ENCODE measurements around the gene MAPKAPK3.
A peak's percentile ranks its signal among the peaks of the same experiment; 100 is the strongest.

The MAPKAPK3 gene

DNA sequence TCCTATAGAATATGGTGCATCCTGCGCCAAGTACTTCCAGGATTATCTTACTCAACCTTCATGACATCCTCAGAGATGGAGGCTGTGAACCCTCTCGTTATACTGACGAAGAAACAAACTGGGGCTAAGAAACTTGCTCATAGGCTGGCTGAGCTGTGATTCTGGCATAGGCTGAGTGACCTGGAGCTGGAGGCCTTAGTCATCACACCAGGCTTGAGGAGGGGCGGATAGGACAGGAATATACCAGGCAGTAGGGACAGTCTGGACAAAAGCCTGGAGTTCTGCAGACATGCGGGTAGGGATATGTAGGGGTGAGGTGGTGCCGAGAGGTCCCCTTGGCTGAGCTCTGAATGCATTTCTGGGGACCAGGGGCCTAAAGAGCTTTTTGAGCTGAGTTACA lies 29.6 kb upstream of the MAPKAPK3 start:
- DNase-seq (ENCODE audit: low read depth in 2 of 2), result no peak

DNA sequence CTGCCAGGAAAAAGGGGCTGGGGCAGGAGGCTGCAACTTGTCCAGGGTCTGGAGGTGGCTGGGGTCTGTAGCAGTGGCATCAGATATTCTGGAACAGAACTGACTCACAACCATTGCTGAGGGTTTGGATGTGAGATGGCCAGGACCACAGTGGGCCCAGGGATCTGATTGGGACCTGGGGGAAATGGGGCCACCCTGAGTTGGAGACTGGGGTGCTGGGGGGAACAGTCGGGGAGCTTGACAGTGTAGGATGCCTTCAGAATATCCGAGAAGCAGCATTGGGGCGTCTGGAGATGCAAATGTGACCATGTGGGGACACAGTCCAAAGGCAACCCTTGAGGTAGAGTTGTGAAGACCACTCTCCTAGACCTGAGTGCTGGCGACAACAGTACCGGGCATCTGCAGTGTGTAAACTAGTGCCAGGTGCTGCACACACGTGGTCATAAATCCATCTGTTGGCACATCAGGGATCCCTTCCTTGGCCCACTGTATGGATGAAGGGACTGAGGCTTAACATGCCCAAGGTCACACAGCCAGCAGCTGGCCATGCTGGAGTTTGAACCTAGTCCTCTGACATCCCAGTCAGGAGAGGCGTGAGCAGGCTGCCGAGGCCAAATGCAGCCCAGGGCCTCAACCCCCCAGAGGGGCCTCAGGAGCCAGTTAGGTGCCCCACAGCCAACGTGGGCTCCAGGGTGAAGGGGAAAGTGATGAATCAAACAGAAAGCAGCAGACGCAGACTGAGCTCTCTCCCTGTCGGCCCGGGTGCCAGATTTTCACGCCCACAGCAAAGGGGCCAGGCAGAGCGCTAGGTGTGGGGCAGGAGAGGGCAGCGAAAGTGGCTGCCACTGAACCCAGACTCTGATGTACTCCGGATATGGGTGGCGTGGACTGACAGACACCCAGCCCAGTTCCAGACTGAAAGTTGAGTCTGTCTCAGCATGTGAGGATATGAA lies 28.9 kb upstream of the MAPKAPK3 start:
- no peak for DNase-seq (ENCODE audit: low read depth in 2 of 2)

DNA sequence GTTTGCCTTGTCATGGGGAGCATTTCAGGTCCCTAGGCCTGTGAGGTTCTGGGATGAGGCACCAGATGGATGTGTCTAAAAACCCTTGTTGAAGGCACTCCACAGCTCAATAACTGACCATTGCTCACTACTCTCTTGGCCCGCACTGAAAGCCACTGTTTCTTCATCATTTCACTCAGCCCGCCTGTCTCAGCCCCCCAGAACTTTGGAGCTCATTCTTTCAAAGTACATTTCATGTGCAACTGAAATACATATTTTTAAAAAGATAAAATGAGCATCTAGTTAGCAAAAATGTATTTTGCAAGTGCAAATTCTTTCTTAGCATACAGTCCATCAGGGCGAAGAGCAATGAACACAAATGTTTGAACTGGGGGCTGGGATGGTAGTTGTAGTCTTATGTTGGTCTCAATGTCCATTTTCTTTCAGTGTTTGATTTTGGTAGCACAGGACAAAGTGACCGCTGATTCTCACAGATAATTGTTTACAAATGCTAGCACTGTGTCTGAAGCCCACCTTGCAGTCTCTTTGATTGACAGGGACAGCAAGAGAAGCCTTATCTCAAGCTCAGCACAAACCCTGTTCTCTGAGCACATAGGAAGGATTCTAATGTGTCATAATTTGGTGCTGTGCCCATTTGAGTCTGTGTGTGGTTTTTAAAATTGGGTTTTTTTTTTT lies 28.1 kb upstream of the MAPKAPK3 start:
- no peak for DNase-seq (ENCODE audit: low read depth in 2 of 2)

DNA sequence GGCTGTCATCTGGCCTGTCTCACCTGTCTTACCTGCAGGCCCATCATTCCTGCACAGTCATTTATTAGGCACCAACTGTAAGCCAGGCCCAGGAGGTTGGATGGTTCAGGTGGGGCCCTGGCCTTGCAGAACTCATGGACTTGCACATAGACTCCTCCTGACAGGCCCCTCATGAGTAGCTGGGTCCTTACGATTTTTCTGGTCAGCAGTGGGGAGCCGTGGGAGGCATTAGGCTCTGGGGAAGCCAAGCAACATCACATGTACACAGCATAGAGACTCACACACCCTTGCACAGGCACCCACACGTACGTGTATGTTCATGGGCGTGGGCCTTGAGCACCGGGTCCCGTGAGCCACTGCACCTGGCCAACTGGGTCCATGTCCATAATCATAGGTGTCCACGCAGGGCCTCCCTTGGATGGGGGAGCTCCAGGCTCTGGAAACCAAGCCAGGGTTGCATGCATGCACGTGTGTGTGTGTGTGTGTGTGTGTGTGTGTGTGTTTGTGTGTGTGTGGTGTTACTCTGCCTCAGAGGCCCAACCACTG lies 25.7 kb upstream of the MAPKAPK3 start:
- no peak for DNase-seq (ENCODE audit: low read depth in 2 of 2)

DNA sequence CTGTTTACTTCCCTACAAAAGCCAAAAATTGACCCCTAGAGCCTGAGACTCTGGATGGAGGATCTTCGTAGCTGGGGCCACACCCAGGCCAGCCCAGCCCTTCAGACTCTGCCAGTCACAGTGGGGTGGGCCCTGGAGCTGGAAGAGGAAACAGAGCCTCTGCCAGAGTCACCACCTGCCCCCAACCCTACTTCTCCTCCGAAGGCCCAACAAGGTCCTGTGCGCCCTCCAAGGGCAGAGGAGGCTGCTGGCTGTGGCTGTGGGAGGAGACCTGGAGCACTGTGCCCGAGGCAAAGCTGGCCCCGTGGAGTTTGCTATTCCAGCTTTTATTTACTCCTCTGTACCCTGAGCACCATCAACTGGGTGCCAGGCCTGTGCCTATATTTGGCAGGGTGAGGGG lies 24.4 kb upstream of the MAPKAPK3 start:
- no peak for DNase-seq (ENCODE audit: low read depth in 2 of 2)

DNA sequence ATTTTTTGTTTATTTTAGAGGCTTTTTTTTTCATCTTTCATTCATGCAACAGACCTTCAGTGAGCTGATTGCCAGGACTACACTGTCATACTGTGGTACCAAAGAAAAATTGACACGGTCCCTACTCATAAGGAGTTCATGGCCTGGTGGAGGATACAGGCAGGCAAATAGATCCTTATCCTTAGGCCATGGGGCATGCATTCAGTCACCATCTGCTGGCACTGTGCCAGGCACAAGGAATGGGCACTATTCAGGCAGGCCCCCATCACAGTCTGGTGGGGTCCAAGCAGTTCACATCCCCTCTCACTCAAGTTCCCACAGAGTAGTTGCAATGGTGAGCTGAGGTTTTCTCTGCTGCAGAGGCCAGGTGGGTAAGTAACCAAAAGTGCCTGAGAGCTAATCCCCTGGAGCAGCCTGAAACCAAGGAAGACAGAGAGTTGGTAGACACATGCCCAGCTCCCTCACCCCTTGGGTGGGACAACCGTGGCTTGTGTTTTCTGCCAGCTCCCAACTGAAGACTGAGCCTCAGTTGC lies 22.6 kb upstream of the MAPKAPK3 start:
- DNase-seq (ENCODE audit: low read depth in 2 of 2), result no peak

DNA sequence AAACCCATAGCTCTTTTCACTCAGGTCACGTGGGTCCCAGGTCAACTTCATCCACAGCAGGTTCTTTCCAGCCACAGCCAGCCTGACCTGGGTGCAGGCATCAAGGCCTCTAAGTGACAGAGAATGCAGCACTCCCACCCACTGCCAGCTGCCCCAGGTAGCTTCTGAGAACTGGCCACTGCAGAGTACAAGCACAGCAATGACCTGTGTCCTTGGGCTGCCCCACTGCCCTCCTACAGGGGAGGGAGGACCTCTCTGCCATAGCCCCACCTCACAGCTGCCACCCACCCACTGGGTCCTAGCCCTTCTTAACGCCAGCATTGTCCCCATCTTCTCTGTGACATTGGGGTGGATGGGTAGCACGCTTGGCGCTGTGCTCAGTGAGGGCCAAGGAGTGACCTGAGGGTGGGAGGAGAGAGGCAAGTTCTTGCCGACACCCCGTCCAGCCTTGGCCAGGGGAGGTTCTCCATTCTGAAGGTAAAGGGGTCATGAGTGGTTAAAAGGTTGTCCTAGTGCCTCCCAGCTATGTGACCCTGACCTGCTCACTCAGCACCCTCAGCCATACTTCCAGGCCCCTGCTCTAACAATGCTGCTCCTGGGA lies 17.7 kb upstream of the MAPKAPK3 start:
- DNase-seq (ENCODE audit: low read depth in 2 of 2), result no peak

DNA sequence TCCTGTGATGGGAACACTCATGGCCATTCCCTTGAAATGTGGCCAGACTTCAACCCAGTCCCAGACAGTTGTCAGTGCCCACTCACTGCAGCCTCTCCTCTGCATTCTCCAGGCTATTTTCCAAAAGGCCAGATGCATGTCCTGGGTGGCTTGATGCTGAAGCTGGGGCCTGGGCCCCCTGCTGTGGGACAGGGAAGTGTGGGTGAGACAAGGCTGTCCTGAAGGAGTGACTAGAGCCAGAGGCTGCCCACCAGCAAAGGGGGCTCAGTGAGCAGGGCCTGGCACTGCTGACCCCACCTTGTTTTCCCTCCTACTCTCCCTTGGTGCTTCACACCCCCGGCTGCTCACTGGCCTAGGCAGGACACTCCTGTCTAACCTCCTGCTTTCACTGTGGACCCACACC lies 17.2 kb upstream of the MAPKAPK3 start:
- DNase-seq (ENCODE audit: low read depth in 2 of 2), result no peak

DNA sequence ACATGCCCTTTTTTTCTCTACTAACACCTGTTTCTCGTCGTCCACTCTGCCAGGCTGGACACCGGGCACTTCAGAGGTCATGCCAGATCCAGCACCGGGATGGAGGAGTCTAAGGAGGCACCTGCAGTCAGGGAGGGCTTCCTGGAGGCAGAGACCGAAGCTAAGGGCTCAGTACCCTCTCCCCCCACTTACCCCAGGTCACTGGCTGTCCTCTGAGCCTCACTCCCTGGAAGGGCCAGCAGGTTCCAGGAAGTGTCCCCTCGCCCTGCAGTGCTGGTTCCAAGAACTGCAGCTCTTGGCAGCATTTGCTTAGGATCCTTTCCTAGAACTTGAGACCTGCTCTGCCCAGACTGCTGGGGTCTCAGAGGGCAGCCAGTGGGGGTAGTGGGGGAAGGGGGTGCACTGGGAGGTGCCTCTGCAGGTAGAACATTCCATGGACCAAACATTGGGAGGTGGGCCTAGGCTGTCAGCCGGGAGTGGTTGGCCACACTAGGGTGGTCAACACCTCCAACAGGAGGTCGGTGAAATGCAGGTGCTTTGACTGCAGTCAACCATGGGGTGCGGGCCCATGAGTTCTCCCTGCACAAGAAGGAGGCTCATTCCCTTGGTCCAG lies 16.7 kb upstream of the MAPKAPK3 start:
- DNase-seq (ENCODE audit: low read depth in 2 of 2), result no peak

DNA sequence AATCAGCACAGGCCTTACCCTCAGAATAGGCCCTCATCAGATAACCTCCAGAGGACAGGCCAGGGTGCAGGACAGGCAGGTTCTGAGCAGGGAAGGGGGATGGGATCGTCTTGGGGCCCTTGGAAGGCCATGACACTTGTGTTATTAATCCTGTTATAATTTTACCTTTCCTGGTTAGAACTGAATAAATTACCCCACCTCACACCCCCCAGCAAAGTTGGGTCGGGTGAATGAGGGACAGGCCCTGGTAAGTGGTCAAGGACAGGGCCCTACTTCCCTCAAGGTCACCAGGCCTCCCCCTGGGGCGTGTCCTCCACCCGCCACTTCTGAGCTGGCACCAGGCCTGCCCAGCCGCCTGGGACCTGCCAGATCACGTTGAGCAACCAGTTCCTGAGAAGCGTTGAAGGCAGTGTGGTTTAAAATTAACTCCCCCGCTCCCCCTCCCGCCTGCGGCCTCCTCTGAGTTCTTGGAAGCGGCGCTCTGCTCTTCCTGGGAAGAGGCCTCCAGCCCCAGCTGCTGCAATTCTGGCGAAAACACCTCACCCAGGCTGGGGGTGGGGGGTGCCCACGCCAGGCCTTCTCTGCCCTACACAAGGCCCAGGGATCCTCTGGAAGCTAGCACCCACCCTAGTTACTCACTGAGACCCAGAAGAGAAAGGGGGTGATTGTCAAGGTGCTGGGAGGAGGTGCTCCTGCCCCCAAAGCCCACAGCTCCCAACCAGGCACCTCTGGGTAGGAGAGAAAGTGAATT lies 15.9 kb upstream of the MAPKAPK3 start:
- peak; percentile 70 to 76 for DNase-seq (ENCODE audit: low read depth in 2 of 2)

DNA sequence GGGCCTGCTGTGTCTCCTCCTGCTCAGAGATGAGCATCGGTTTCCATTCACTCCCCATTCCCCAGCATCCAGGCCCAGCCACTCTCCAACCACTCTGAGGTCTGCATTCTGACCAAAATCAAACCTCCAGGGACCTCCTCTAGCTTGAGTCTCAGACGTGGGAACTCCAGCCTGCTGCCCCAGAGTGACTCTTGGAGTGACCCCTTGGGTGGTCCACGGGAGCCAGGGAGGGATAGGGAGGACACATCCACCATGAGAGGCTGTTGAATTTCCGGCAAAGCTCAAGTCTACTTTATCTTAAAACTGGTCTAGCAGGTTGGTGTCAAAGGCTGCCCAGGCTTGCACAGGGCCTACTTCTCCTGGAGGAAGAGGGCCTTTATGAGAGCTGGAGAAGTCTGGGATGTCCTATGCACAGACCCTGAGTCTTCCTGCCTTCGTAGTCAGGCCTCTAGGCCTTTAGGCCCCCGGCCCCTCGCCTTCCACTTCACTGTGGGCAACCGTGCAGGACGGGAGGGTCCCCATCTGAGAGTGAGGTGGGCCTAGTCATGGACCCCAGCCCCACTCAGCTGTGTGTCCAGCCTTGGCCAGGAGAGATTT lies 14.3 kb upstream of the MAPKAPK3 start:
- no peak for DNase-seq (ENCODE audit: low read depth in 2 of 2)

DNA sequence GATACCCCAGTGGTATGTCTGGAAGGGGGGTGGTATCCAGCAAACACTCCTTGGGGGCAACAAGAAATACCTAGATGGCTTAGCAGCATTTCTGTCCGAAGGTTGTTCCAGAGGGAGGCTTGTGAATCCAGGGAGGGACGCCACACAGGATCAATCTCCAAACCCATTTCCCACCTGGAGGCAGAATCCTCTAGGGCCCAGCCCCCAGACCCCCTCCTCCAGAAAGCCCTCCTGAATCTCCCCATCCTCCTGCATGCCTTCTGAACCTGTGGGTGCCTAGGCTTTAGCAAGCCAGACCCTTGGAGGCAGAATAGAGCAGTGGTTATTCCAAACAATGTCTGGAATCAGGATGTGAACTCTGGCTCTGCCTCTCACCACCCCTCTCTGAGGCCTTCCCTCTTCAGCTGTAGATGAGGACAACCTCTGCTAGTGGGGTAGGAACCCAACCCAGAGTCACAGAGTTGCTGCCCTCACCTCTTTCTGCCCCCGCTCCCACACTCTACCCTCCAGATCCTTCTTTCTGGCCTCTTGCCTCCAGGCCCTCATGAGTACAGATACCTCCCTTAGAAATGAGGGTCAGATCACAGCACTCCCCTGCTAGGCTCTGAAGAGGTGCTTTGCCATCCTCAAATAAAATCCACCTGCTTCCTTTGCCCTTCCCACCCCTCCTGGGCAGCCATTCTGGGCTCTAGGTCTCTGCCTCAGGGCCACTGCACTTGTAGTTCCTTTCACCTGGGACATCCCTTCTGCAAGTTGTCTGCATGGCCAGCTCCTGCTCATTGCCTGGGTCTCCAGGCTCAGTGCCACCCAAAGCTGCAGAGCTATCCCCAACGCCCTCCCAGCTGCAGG lies 13.5 kb upstream of the MAPKAPK3 start:
- no peak for DNase-seq (ENCODE audit: low read depth in 2 of 2)

DNA sequence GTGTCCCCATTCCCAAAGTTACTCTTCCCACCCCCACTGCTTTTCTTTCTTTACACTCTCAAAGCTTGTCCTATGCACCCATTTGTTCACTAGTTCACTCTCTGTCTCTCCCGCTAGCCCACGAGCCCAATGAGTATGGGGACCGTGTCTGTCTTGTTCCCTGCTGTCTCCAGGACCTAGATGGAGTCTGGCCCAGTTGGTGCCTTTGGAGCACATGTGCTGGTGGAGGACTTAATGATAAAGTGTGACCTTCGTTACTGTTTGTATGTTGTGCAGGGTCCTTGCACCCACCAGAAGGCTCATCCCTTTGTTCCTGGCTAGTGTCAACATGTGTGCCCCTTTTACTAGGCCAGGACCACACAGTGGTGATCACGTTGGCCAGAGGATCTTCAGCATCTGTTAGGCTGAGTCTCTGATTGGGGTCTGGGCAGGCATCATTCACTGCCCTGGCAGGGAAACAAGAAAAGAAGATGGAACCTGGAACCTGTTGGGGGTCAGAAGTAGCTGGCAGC lies 12.8 kb upstream of the MAPKAPK3 start:
- no peak for DNase-seq (ENCODE audit: low read depth in 2 of 2)

DNA sequence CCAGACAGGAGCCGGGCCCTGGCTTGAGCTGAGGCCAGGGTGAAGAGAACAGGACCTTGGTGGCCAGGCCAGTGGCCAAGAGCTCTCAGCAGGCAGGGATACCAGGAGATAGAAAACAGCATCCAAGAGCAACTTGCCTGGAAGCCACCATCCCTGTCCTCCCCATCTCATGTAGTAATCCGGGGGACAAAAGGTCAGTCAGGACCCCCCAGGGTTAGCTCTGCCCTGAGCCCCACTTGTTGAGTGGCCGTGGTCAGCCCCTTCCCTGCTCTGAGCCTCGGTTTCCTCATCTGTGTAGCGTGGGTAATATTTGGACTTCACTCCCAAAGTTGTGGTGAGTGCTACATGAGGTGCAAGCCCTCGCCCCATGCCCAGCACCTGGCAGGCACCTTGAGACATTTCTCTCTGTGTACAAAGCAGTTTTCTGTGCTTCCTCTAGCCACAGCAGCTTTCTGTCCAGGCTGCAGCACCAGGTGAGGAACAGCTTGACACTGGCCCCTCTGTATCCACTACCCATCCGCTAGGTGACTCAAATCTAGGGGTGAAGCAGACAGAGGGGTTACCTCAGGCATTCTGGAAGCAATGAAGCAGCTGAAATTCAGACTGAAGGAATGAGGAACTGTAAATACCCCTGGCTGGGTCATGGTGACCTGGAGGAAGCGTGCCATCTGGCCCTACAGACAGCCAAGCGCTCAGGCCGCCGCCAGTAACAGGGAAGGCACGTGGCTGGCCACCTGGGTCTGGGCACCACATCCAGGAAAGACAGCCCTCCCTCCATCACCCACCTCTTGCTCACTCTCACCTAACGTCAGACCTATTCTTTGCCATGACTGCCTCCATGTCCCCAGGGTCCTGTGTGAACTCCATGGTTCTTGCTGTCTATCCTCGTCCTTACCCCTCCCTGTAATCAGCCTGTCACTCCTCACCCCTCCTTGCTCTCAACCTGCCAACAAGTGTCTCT lies 12.0 kb upstream of the MAPKAPK3 start:
- no peak for DNase-seq (ENCODE audit: low read depth in 2 of 2)

DNA sequence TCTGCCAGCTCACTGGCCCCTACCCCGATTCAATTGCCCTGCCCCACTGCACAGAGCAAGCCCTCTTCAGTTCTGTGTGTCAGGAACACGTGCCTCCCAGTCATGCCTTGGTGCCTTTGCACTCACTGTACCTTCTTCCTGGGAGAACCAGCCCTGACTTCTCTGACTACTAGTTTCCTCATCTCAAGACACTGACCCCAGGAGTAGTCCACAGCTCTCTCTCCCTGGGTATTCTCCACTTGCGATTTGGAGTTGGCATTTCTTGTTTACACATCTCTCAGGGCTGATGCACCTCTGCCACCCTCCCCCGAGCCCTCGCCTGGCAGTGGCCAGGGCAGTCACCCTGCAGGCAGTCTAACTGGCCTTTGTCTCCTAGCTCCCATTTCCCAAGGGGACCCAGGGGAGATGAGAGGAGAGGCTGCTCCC lies 11.0 kb upstream of the MAPKAPK3 start:
- no peak for DNase-seq (ENCODE audit: low read depth in 2 of 2)

DNA sequence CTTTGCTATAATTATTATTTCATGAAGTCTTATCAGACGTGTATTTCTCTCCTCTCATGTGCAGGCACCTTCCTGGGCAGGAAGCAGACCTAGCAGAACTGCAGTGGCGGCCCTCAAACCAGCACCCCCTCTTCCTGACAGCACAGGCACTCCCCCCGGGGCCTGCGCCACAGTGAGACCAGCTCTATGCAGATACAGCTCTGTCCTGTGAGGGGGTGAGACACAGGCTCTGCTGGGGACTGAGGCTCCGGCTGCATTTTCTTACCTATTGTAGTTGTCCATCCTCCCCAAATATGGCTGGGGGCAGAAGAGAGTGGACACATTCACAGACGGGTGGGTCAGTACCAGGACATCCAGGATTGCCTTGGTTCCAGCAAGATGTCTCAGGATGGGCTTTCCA lies 10.4 kb upstream of the MAPKAPK3 start:
- no peak for DNase-seq (ENCODE audit: low read depth in 2 of 2)

DNA sequence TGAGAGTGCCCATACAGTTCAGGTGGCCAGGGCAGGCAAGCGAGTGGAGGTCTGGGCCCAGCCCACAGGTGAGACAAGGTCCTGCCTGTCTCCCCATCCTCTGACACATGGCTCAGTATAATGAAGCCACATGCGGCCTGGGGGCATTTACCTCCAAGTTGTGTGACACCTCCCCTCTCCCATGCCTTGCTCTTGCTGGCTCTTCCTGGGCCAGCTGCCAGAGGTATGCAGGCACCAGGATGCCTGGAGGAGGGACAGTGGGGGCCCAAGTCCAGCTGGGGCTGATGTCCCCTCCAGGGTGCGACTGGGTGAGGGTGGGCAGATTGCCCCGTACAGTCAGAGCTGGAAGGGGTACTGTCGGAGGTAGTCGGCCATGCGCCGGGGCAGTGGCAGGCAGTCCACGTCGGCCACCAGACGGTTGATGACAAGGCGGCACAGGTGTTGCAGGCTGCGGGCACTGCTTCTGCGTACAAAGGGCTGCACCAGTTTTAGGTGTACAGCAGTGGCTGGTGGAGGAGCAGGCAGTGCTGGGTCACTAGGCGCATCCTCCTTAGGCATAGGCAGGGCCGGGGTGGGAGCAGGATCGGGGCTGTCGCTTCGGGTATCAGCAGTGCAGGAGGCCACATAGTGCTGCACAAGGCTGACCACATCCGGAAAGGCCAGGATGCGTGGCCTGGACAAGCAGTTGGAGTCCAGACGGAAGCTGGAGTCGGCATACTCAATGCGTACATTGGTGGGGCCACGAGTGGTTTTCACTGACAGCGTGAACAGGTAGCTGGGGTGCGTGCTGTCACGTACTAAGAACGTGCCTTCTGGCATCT lies 9.5 kb upstream of the MAPKAPK3 start:
- DNase-seq (ENCODE audit: low read depth in 2 of 2), result no peak
